Hematopoietic multipotent progenitor cell treated with erythropoietin and hydrocortisone succinate and interleukin-3 and kit ligand, for 17 days (in vitro differentiated cells): ENCODE data around the gene OSCP1.
A peak's percentile ranks its signal among the peaks of the same experiment; 100 is the strongest.

Experiments
- DNase-seq: peaks from one replicate; pipeline ENCODE4 v3.0.0-alpha.2; 2015; ENCODE audit warnings: low spot score

Gene OSCP1

GRCh38 chr1:36401602-36402503, 48.4 kb downstream of the OSCP1 start:
- DNase-seq, result no peak

GRCh38 chr1:36400825-36401601, 49.2 kb downstream of the OSCP1 start:
- peak; percentile 47 for DNase-seq

- no peak for DNase-seq
Observed at GRCh38 chr1:36400514-36400824, 49.8 kb downstream of the OSCP1 start.

- DNase-seq, result no peak
Observed at GRCh38 chr1:36398370-36398977, 51.8 kb downstream of the OSCP1 start.

- peak; percentile 95 for DNase-seq
Observed at GRCh38 chr1:36397378-36398230, 52.6 kb downstream of the OSCP1 start, which contains the start of gene LSM10. Gene LSM10, minus strand, starts transcription at chr1:36397908. Its CDS starts 3,779 bp downstream, at chr1:36394129.

- no peak for DNase-seq
Observed at GRCh38 chr1:36397083-36397377, 53.2 kb downstream of the OSCP1 start.

GRCh38 chr1:36396359-36396758, 53.9 kb downstream of the OSCP1 start:
- DNase-seq, result no peak

- DNase-seq, result no peak
Observed at GRCh38 chr1:36393686-36394085, 56.6 kb downstream of the OSCP1 start.

- DNase-seq, result no peak
Observed at GRCh38 chr1:36392836-36393235, 57.4 kb downstream of the OSCP1 start.

GRCh38 chr1:36391271-36391670, 59.0 kb downstream of the OSCP1 start:
- DNase-seq, result no peak

- no peak for DNase-seq
Observed at GRCh38 chr1:36390411-36390810, 59.8 kb downstream of the OSCP1 start.

- no peak for DNase-seq
Observed at GRCh38 chr1:36389999-36390398, 60.3 kb downstream of the OSCP1 start.

- no peak for DNase-seq
Observed at GRCh38 chr1:36389261-36389660, 61.0 kb downstream of the OSCP1 start.

- no peak for DNase-seq
Observed at GRCh38 chr1:36387141-36387949, 62.9 kb downstream of the OSCP1 start.

GRCh38 chr1:36386265-36387140, 63.7 kb downstream of the OSCP1 start:
- peak; percentile 99 for DNase-seq

- DNase-seq, result peak; percentile 99
Observed at GRCh38 chr1:36385410-36386264, 64.6 kb downstream of the OSCP1 start, which contains the start of gene STK40. Gene STK40, minus strand, starts transcription at chr1:36385924. Its CDS starts 24,592 bp downstream, at chr1:36361332.

- peak; percentile 76 for DNase-seq
Observed at GRCh38 chr1:36384542-36385409, 65.5 kb downstream of the OSCP1 start.

- DNase-seq, result no peak
Observed at GRCh38 chr1:36383240-36383639, 67.0 kb downstream of the OSCP1 start.
